Spleen (tissue), 7 donors: Measurements from ENCODE around the gene KCNJ18.
"Not testable (repeated sequence)": the region's sequence is repeated elsewhere in the genome, so short reads cannot be mapped to it uniquely, and the experiment has no call there.

Experiments used
- POLR2A ChIP-seq, 3 donors: fragments of 450-650 bp; IDR thresholded peaks; one replicate each; pipeline ENCODE4 v1.5.1; 2017; ENCODE audit warnings: antibody characterized with exemption in 3 of 3, mild to moderate bottlenecking in 1 of 3
- TF ChIP-seq, protein P1 (sequence below), 11 experiments: fragments of 200-600 bp in 7 of 11; fragments of 450-650 bp in 4 of 11; sonication (generic) in 4 of 11; IDR thresholded peaks in 8 of 11; conservative IDR thresholded peaks in 3 of 11; 1 replicate in 7 of 11; 2 replicates in 4 of 11; pipeline versions ENCODE4 v1.4.0 to v1.8.0; 2016 to 2021; ENCODE audit warnings: antibody characterized with exemption in 11 of 11, inconsistent platforms in 4 of 11, mild to moderate bottlenecking in 1 of 11
- donor health status: DM: no; HTN: no; CAD: no; lungs with moderate emphysema.
- donor health status: DM: no; HTN: no; CAD: no.
- donor health status: DM: no; HTN: no; CAD: no.

DNA sequence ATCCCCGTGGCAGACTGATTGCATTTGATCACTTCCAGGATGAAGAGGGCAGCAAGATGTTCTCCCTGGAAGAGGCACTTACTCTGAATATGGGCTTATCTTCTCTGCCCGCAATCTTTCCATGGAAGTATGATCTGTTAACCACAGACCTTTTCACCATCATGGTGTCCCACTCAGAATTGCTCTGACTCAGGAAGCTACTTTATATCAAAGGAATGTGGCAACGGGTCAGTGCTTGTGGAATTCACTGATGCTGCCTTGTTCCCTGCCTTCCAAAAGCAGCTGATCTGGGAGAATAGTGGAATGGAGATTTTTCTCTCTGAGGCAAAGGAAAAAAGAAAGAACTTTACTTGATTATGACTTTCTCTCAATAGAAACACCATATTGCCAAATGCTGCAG, 23.6 kb downstream of the KCNJ18 start:
- TF ChIP-seq POLR2A (IDR thresholded peaks at IDR 0.05), result not testable (repeated sequence)
- TF ChIP-seq, protein P1, sequence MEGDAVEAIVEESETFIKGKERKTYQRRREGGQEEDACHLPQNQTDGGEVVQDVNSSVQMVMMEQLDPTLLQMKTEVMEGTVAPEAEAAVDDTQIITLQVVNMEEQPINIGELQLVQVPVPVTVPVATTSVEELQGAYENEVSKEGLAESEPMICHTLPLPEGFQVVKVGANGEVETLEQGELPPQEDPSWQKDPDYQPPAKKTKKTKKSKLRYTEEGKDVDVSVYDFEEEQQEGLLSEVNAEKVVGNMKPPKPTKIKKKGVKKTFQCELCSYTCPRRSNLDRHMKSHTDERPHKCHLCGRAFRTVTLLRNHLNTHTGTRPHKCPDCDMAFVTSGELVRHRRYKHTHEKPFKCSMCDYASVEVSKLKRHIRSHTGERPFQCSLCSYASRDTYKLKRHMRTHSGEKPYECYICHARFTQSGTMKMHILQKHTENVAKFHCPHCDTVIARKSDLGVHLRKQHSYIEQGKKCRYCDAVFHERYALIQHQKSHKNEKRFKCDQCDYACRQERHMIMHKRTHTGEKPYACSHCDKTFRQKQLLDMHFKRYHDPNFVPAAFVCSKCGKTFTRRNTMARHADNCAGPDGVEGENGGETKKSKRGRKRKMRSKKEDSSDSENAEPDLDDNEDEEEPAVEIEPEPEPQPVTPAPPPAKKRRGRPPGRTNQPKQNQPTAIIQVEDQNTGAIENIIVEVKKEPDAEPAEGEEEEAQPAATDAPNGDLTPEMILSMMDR (IDR thresholded peaks at IDR 0.05 in 8 of 11, conservative IDR thresholded peaks at IDR 0.05 in 3 of 11), result not testable (repeated sequence)
